GM12878 (cell line): Measurements from ENCODE around the gene COPS3. TPM values are rescaled to one million over a fixed set of nuclear protein-coding genes. Genes with fewer than 3 reads are reported as not detected.

Experiments used
- ATAC-seq: fragments of 200-7000 bp; cut with Tn5 transposase; 3 replicates; pipeline ENCODE4 v1.9.1; 2020; ENCODE audit warnings: mild to moderate bottlenecking, moderate library complexity
- BruUV-seq: library from RNA; stranded (reverse); fragments of 400-500 nt; replicated peaks from 2 replicates; lab custom pipeline; 2021; lab: Mats Ljungman, UMichigan
- CTCF ChIA-PET: fragments of 300-600 bp; sonication (Branson Sonifier 250); formaldehyde crosslinking; extraction: SDS; loops from one replicate; lab custom pipeline; 2021; ENCODE audit warnings: inconsistent platforms; lab: Yijun Ruan, JAX
- POLR2A ChIA-PET: fragments of 350-600 bp; formaldehyde crosslinking; extraction: SDS; loops from one replicate; lab custom pipeline; 2021; ENCODE audit warnings: inconsistent platforms; lab: Charles Lee
- RAD21 ChIA-PET: fragments of 300-600 bp; sonication (Branson Sonifier 250); formaldehyde crosslinking; loops from one replicate; lab custom pipeline; 2023; ENCODE audit warnings: antibody characterized with exemption; ENCODE audit not compliant: unreplicated experiment; lab: Charles Lee
- SMC1A ChIA-PET: fragments of 300-600 bp; sonication (Branson Sonifier 250); formaldehyde crosslinking; loops from one replicate; lab custom pipeline; 2023; ENCODE audit not compliant: unreplicated experiment, uncharacterized antibody; lab: Charles Lee
- DNase-seq: peaks from one replicate; pipeline ENCODE4 v3.0.0-alpha.2; 2011; ENCODE audit warnings: low read depth, low spot score
- FAIRE-seq: peaks from 3 replicates; lab custom pipeline; 2011; peaks lifted over from hg19 to GRCh38; lab: Jason Lieb, UNC
- H2AFZ ChIP-seq: 2 replicates; pipeline ENCODE4 v1.6.0; 2011; ENCODE audit warnings: low read depth, low read length, control low read depth; ENCODE audit not compliant: control insufficient read depth
- H3K27ac ChIP-seq: 2 replicates; pipeline ENCODE4 v1.5.1; 2011; ENCODE audit warnings: control low read depth; ENCODE audit not compliant: control insufficient read depth, insufficient read depth
- H3K27me3 ChIP-seq, 2 experiments: replicated peaks in 1 of 2; 2 replicates each; pipeline versions ENCODE4 v1.6.0 to v1.6.1; 2011; ENCODE audit warnings: low read length in 1 of 2; ENCODE audit not compliant: control insufficient read depth in 2 of 2, insufficient read depth in 2 of 2
- H3K36me3 ChIP-seq, 2 experiments: 2 replicates each; pipeline ENCODE4 v1.5.1; 2011; ENCODE audit warnings: low read length in 1 of 2; ENCODE audit not compliant: control insufficient read depth in 2 of 2, insufficient read depth in 2 of 2
- H3K4me1 ChIP-seq: 2 replicates; pipeline ENCODE4 v1.6.1; 2011; ENCODE audit warnings: mild to moderate bottlenecking, low read length, moderate library complexity, mixed read lengths; ENCODE audit not compliant: control insufficient read depth, insufficient read depth
- H3K4me2 ChIP-seq: 2 replicates; pipeline ENCODE4 v1.6.0; 2011; ENCODE audit warnings: control low read depth; ENCODE audit not compliant: control insufficient read depth, insufficient read depth
- H3K4me3 ChIP-seq: fragments of 200-600 bp; sonication (generic); 2 replicates; pipeline ENCODE4 v1.5.1; 2016
- H3K79me2 ChIP-seq: 2 replicates; pipeline ENCODE4 v1.6.0; 2011; ENCODE audit warnings: low read length; ENCODE audit not compliant: control insufficient read depth, insufficient read depth
- H3K9ac ChIP-seq: 2 replicates; pipeline ENCODE4 v1.8.0; 2011; ENCODE audit warnings: low read length, control low read depth, mixed read lengths; ENCODE audit not compliant: control insufficient read depth, insufficient read depth
- H3K9me3 ChIP-seq: replicated peaks from 3 replicates; pipeline ENCODE4 v1.5.1; 2011; ENCODE audit warnings: mild to moderate bottlenecking, low read length; ENCODE audit not compliant: control insufficient read depth, insufficient read depth
- H4K20me1 ChIP-seq: 2 replicates; pipeline ENCODE4 v1.6.0; 2011; ENCODE audit not compliant: control insufficient read depth, insufficient read depth
- CBFB ChIP-seq: IDR thresholded peaks from 2 replicates; pipeline ENCODE4 v1.6.1; 2016; ENCODE audit warnings: antibody characterized with exemption, low read depth
- CBX3 ChIP-seq: fragments of 200-600 bp; sonication (generic); IDR thresholded peaks from 2 replicates; pipeline ENCODE4 v1.6.1; 2016; ENCODE audit warnings: low read depth, borderline replicate concordance
- CHD1 ChIP-seq: IDR thresholded peaks from 2 replicates; pipeline ENCODE4 v1.6.1; 2012; ENCODE audit warnings: low read depth, low read length, improper control_type of control experiment
- CHD4 ChIP-seq: fragments of 200-600 bp; sonication (generic); IDR thresholded peaks from 2 replicates; pipeline ENCODE4 v1.6.1; 2016; ENCODE audit warnings: mild to moderate bottlenecking
- CREB1 ChIP-seq: IDR thresholded peaks from 2 replicates; pipeline ENCODE4 v1.6.1; 2012; ENCODE audit warnings: low read depth, mild to moderate bottlenecking, inconsistent platforms
- CREM ChIP-seq: IDR thresholded peaks from 2 replicates; pipeline ENCODE4 v1.6.1; 2014; ENCODE audit warnings: antibody characterized with exemption, low read depth
- ETV6 ChIP-seq, 2 experiments: fragments of 450-650 bp in 1 of 2; IDR thresholded peaks in 1 of 2; conservative IDR thresholded peaks in 1 of 2; 2 replicates each; pipeline ENCODE4 v1.6.1; 2014; ENCODE audit warnings: antibody characterized with exemption in 1 of 2, borderline replicate concordance in 1 of 2, low read depth in 1 of 2, mild to moderate bottlenecking in 1 of 2, moderate library complexity in 1 of 2
- FOXM1 ChIP-seq: IDR thresholded peaks from 2 replicates; pipeline ENCODE4 v1.6.1; 2012; ENCODE audit warnings: low read depth, mild to moderate bottlenecking, inconsistent platforms, low read length, moderate library complexity
- IKZF1 ChIP-seq: fragments of 450-650 bp; conservative IDR thresholded peaks from 2 replicates; pipeline ENCODE4 v1.6.1; 2017; ENCODE audit warnings: antibody characterized with exemption, mild to moderate bottlenecking
- MXI1 ChIP-seq: fragments of 150-350 bp; IDR thresholded peaks from 2 replicates; pipeline ENCODE4 v1.6.1; 2011; ENCODE audit warnings: low read depth, mild to moderate bottlenecking, inconsistent platforms, low read length, improper control_type of control experiment
- NFYA ChIP-seq: IDR thresholded peaks from 2 replicates; pipeline ENCODE4 v1.6.1; 2011; ENCODE audit warnings: low read depth, mild to moderate bottlenecking, low read length, improper control_type of control experiment, borderline replicate concordance
- NR2C1 ChIP-seq: fragments of 450-650 bp; IDR thresholded peaks from 2 replicates; pipeline ENCODE4 v1.6.1; 2017; ENCODE audit warnings: antibody characterized with exemption, mild to moderate bottlenecking, moderate library complexity
- RAD51 ChIP-seq: fragments of 450-650 bp; IDR thresholded peaks from 2 replicates; pipeline ENCODE4 v1.6.1; 2016; ENCODE audit warnings: moderate library complexity, mild to moderate bottlenecking, inconsistent platforms
- RCOR1 ChIP-seq: conservative IDR thresholded peaks from 2 replicates; pipeline ENCODE4 v1.6.1; 2012; ENCODE audit warnings: low read depth, low read length, improper control_type of control experiment
- STAT3 ChIP-seq: IDR thresholded peaks from 2 replicates; pipeline ENCODE4 v1.6.1; 2011; ENCODE audit warnings: low read depth, low read length, improper control_type of control experiment
- ZSCAN29 ChIP-seq: fragments of 450-650 bp; IDR thresholded peaks from 2 replicates; pipeline ENCODE4 v1.6.1; 2017; ENCODE audit warnings: mild to moderate bottlenecking, moderate library complexity
- WGBS: methylation state at CpG from one replicate; pipeline ENCODE4 v1.1.6; 2016; ENCODE audit warnings: low lambda C conversion rate; ENCODE audit not compliant: insufficient replicate concordance, insufficient coverage; ENCODE audit errors: missing lambda C conversion rate; 5-methylcytosine and 5-hydroxymethylcytosine counted together
- in situ Hi-C: fragments of 300-500 bp; cut with MboI; formaldehyde crosslinking; loops from 9 replicates; pipeline ENCODE4 v1.14.3; 2018; ENCODE audit warnings: mixed read lengths
- intact Hi-C: fragments of 100-400 bp; cut with micrococcal nuclease; formaldehyde crosslinking; loops from one replicate; pipeline ENCODE4 v1.14.2; 2022; ENCODE audit not compliant: unreplicated experiment
- polyA plus RNA-seq, 11 experiments: library from polyadenylated mRNA; depleted of rRNA in 4 of 11; unstranded in 6 of 11; stranded (reverse) in 5 of 11; fragments of >200 nt; fragmentation: Nextera tagmentation in 4 of 11; fragmentation: Illumina TruSeq in 1 of 11; extraction: Ambion mirVana in 4 of 11; extraction: Trizol in 1 of 11; gene quantifications; 1 replicate in 1 of 11; 2 replicates in 10 of 11; pipeline versions ENCODE4 v1.2.1 to v1.2.3, GENCODE V29; 2011 to 2016; ENCODE audit warnings: inconsistent platforms in 2 of 11, missing spikeins in 2 of 11, low read depth in 1 of 11
- total RNA-seq, 4 experiments: library from RNA; depleted of rRNA in 3 of 4; stranded (reverse); fragments of >200 nt in 3 of 4; fragmentation: Illumina TruSeq in 1 of 4; extraction: Trizol in 1 of 4; gene quantifications; 2 replicates each; pipeline versions ENCODE4 v1.2.1 to v1.2.3, GENCODE V29; 2013 to 2021
- TF ChIP-seq, protein P1 (sequence below): fragments of 450-650 bp; IDR thresholded peaks from 2 replicates; pipeline ENCODE4 v1.6.1; 2017; ENCODE audit warnings: borderline replicate concordance

Gene COPS3
- total and polyA plus RNA-seq, 10 of the 15 experiments (the other 5 are each of a cell fraction or from before 2014, with no cell fraction given): 99.7 to 187 (median 133) TPM

GRCh38 chr17:17325228-17325627 is 44.2 kb upstream of the COPS3 start:
- in situ Hi-C loops: no loop called here
- no TSS peak for BruUV-seq
- H4K20me1 ChIP-seq: no peaks in the 10 kb centered on the region
- no peak for DNase-seq
- CTCF ChIA-PET: no interaction called here
- H3K27me3 ChIP-seq: no peaks in the 10 kb centered on the region
- no peak overlapping the region for H2AFZ ChIP-seq
- no peak overlapping the region for H3K4me3 ChIP-seq
- RAD21 ChIA-PET: interaction anchor here (1.0 kb wide), 1 partner anchor 183 kb away, joined by 3 read pairs; no protein-coding TSS in a partner anchor
- SMC1A ChIA-PET: no interaction called here
- no peak for FAIRE-seq
- H3K9me3 ChIP-seq: no peaks in the 10 kb centered on the region
- no peak for ATAC-seq
- no peaks in the 10 kb centered on the region for H3K4me1 ChIP-seq
- intact Hi-C loops: no loop called here
- H3K9ac ChIP-seq: no peak overlapping the region
- H3K79me2 ChIP-seq: no peaks in the 10 kb centered on the region
- no peak for TF ChIP-seq RCOR1
- TF ChIP-seq CREB1: no peak
- no peak for TF ChIP-seq CHD4
- no peak for TF ChIP-seq STAT3
- no peak for TF ChIP-seq CHD1
- TF ChIP-seq NR2C1: no peak
- TF ChIP-seq ZSCAN29: no peak
- no peak for TF ChIP-seq IKZF1
- no peak for TF ChIP-seq NFYA
- WGBS: 66% methylated on average over 10 of the region's 10 CpGs
- H3K27ac ChIP-seq: no peak overlapping the region
- POLR2A ChIA-PET: no interaction called here
- no peak overlapping the region for H3K4me2 ChIP-seq
- H3K36me3 ChIP-seq: no peaks in the 10 kb centered on the region

DNA sequence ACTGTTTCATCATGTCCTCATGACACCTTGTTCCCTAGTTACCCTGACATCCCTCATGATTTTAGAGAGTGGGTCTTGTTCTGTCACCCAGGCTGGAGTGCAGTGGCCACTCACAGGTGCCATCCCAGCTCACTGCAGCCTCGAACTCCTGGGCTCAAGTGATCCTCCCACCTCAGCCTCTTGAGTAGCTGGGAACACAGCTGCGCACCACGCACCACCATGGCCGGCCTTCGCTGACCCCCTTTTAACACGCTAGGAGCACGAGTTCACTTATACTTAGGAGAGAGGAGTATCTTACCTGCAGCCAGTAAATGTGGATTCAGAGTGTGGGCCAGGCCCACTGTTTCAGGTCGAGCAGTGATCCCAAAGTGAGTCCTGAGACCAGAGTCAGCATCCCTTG is 43.6 kb upstream of the COPS3 start:
- Histone ChIP-seq H2AFZ (no peak overlapping the region), H3K27me3 (no peaks in the 10 kb centered on the region), H3K27ac (no peak overlapping the region), H3K36me3 (no peaks in the 10 kb centered on the region), H3K9ac (no peak overlapping the region), H3K9me3 (no peaks in the 10 kb centered on the region), H3K79me2 (no peaks in the 10 kb centered on the region), H3K4me3 (no peak overlapping the region), H3K4me2 (no peak overlapping the region), H3K4me1 (no peaks in the 10 kb centered on the region), H4K20me1 (no peaks in the 10 kb centered on the region)
- SMC1A ChIA-PET: no interaction called here
- no peak for ATAC-seq
- WGBS: 63% methylated on average over 8 of the region's 8 CpGs
- POLR2A ChIA-PET: no interaction called here
- no TSS peak for BruUV-seq
- no peak for DNase-seq
- CTCF ChIA-PET: no interaction called here
- in situ Hi-C loops (no loop called here), intact Hi-C loops (no loop called here)
- FAIRE-seq: no peak
- RAD21 ChIA-PET: interaction anchor here (1.0 kb wide), 1 partner anchor 183 kb away, joined by 3 read pairs; no protein-coding TSS in a partner anchor
- TF ChIP-seq CBFB: no peak
- no peak for TF ChIP-seq FOXM1
- no peak for TF ChIP-seq MXI1
- TF ChIP-seq ETV6 (conservative IDR thresholded peaks at IDR 0.05 in 1 of 2, IDR thresholded peaks at IDR 0.05 in 1 of 2; ENCODE audit: borderline replicate concordance in 1 of 2, low read depth in 1 of 2): no peak
- no peak for TF ChIP-seq CBX3
- TF ChIP-seq CREM: no peak
- no peak for TF ChIP-seq CHD1
- TF ChIP-seq RAD51: no peak
- TF ChIP-seq, protein P1, sequence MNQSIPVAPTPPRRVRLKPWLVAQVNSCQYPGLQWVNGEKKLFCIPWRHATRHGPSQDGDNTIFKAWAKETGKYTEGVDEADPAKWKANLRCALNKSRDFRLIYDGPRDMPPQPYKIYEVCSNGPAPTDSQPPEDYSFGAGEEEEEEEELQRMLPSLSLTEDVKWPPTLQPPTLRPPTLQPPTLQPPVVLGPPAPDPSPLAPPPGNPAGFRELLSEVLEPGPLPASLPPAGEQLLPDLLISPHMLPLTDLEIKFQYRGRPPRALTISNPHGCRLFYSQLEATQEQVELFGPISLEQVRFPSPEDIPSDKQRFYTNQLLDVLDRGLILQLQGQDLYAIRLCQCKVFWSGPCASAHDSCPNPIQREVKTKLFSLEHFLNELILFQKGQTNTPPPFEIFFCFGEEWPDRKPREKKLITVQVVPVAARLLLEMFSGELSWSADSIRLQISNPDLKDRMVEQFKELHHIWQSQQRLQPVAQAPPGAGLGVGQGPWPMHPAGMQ: no peak
